HCT116 (cell line): ENCODE data around the gene EOMES.

Experiments
- CTCF ChIP-seq, 3 experiments: fragments of 200-600 bp in 1 of 3; sonication (generic) in 1 of 3; IDR thresholded peaks in 2 of 3; conservative IDR thresholded peaks in 1 of 3; 2 replicates each; pipeline ENCODE4 v1.5.1; 2012 to 2017; ENCODE audit warnings: low read depth in 2 of 3, low read length in 2 of 3, antibody characterized with exemption in 1 of 3, borderline replicate concordance in 1 of 3, control low read depth in 1 of 3, mild to moderate bottlenecking in 1 of 3, mixed read lengths in 1 of 3, mixed run types in 1 of 3, moderate library complexity in 1 of 3; ENCODE audit not compliant: insufficient read depth in 1 of 3
- POLR2A ChIP-seq: IDR thresholded peaks from 2 replicates; pipeline ENCODE4 v1.7.0; 2011; ENCODE audit warnings: borderline replicate concordance; ENCODE audit not compliant: insufficient read depth, insufficient read length; ENCODE audit errors: extremely low read depth
- SRF ChIP-seq: IDR thresholded peaks from 2 replicates; pipeline ENCODE4 v1.6.1; 2012; ENCODE audit warnings: low read depth

- no peak for TF ChIP-seq SRF
- no peak for TF ChIP-seq POLR2A
- no peak for TF ChIP-seq CTCF (IDR thresholded peaks at IDR 0.05 in 2 of 3, conservative IDR thresholded peaks at IDR 0.05 in 1 of 3; ENCODE audit: borderline replicate concordance in 1 of 3, insufficient read depth in 1 of 3, low read depth in 2 of 3, low read length in 2 of 3)
These were observed 34.1 kb downstream of the EOMES start for GRCh38 chr3:27688053-27688452.
